Kidney (tissue), 14 donors: Measurements from ENCODE around the gene CCDC15. TPM values are rescaled to one million over a fixed set of nuclear protein-coding genes. Genes with fewer than 3 reads are reported as not detected.

ENCODE experiments used
- DNase-seq, 5 donors: peaks; one replicate each; pipeline ENCODE4 v3.0.0-alpha.2; 2013 to 2020
- FAIRE-seq: peaks from 2 replicates; lab custom pipeline; 2012; peaks lifted over from hg19 to GRCh38; lab: Jason Lieb, UNC
- H3K27ac ChIP-seq, 2 donors: one replicate each; pipeline ENCODE4 v1.7.0; 2013; ENCODE audit warnings: low read depth in 2 of 2, low read length in 2 of 2, inconsistent platforms in 1 of 2
- H3K27me3 ChIP-seq: one replicate; pipeline ENCODE4 v1.7.1; 2013; ENCODE audit warnings: low read length, inconsistent platforms; ENCODE audit not compliant: control insufficient read depth, insufficient read depth
- H3K36me3 ChIP-seq, 3 donors: one replicate each; pipeline versions ENCODE4 v1.7.0 to v1.7.1; 2013; ENCODE audit warnings: low read length in 3 of 3, control low read depth in 1 of 3, inconsistent platforms in 1 of 3; ENCODE audit not compliant: insufficient read depth in 3 of 3, control insufficient read depth in 2 of 3
- H3K4me1 ChIP-seq, 3 donors: one replicate each; pipeline versions ENCODE4 v1.7.0 to v1.7.1; 2013; ENCODE audit warnings: low read length in 3 of 3, inconsistent platforms in 1 of 3, low read depth in 1 of 3; ENCODE audit not compliant: control insufficient read depth in 2 of 3, insufficient read depth in 2 of 3
- H3K4me3 ChIP-seq, 3 donors: one replicate each; pipeline versions ENCODE4 v1.7.0 to v1.8.1; 2013; ENCODE audit warnings: low read length in 3 of 3, control low read depth in 1 of 3, inconsistent platforms in 1 of 3
- H3K9ac ChIP-seq, 3 donors: one replicate each; pipeline versions ENCODE4 v1.7.0 to v1.7.1; 2013; ENCODE audit warnings: low read length in 3 of 3, control low read depth in 1 of 3, inconsistent platforms in 1 of 3
- H3K9me3 ChIP-seq, 3 donors: one replicate each; pipeline versions ENCODE4 v1.7.0 to v1.7.1; 2013; ENCODE audit warnings: low read length in 3 of 3, control low read depth in 1 of 3, inconsistent platforms in 1 of 3; ENCODE audit not compliant: control insufficient read depth in 2 of 3, insufficient read depth in 1 of 3
- intact Hi-C: fragments of 100-400 bp; cut with DNase I; formaldehyde crosslinking; loops from one replicate; pipeline ENCODE4 v1.11.1; 2022
- polyA plus RNA-seq: library from polyadenylated mRNA; stranded (reverse); fragments of 350-450 nt; fragmentation: Illumina TruSeq; extraction: RNeasy Lipid Tissue Mini Kit (QIAGEN cat#74804); gene quantifications from one replicate; pipeline ENCODE4 v1.2.3, GENCODE V29; 2014; ENCODE audit warnings: low read depth, low replicate concordance; ENCODE audit not compliant: insufficient read depth
- total RNA-seq: library from RNA; stranded (reverse); fragmentation: NEBNext Ultra II Directional; extraction: Animal tissue kit (Norgen Biotek cat#: 25700); gene quantifications from one replicate; pipeline ENCODE4 v1.2.1, GENCODE V29; 2021
- TF ChIP-seq, protein P1 (sequence below): IDR thresholded peaks from 3 replicates; pipeline ENCODE4 v1.5.1; 2012; ENCODE audit warnings: mild to moderate bottlenecking, moderate library complexity, borderline replicate concordance; ENCODE audit not compliant: insufficient read depth; ENCODE audit errors: extremely low read depth
- donor health status: control.
- donor health status: control.
- donor health status: control.
- donor health status: control.
- donor health status: control.
- donor health status: DM: yes; HTN: yes; CAD: no.
- donor health status: Normal renal cell carcinoma (clear cell type).

Gene CCDC15
- total and polyA plus RNA-seq, 2 donors from 2014 or later = 0.22 to 1.5 TPM

DNA sequence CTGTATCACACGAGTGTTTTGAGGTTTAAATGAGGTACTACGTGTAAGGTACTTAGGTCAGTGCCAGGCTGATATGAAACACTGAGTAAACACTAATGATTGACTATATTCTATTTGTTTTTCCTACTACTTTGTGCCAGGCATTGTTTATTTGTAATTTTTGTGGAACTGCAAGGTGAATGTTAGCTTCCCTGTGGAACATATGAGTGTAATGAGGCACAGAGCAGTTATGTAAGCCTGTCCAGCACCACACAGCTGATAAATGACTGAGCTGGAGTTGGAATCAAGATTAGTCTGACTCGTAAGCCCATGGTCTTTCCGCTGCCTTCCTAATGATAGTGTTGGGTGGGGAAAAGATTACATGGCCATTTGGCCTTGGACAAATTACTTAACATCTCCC is 115.0 kb downstream of the CCDC15 start:
- intact Hi-C loops = no loop called here

DNA sequence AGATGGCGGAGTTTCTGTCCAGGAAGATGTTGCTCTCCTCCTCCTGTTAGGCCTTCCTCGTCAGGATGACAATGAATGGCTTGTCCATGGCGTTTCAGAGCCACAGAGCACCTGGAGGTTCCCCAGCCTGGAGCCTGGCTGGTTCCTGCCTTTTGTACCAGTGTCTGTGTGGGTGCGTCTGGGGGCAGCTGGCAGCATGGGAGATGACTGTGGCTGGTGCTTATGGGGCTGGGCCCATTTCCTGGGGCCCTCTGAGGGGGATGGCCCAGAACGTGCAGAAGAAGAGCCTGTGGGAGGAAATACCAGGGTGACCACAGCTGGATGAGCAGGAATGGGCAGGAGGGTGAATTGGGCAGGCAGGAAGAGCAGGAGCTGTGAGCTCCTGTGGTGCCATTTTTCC is 115.8 kb downstream of the CCDC15 start:
- H3K4me3 ChIP-seq = no peak overlapping the region
- H3K9me3 ChIP-seq = no peaks in the 10 kb centered on the region
- TF ChIP-seq, protein P1, sequence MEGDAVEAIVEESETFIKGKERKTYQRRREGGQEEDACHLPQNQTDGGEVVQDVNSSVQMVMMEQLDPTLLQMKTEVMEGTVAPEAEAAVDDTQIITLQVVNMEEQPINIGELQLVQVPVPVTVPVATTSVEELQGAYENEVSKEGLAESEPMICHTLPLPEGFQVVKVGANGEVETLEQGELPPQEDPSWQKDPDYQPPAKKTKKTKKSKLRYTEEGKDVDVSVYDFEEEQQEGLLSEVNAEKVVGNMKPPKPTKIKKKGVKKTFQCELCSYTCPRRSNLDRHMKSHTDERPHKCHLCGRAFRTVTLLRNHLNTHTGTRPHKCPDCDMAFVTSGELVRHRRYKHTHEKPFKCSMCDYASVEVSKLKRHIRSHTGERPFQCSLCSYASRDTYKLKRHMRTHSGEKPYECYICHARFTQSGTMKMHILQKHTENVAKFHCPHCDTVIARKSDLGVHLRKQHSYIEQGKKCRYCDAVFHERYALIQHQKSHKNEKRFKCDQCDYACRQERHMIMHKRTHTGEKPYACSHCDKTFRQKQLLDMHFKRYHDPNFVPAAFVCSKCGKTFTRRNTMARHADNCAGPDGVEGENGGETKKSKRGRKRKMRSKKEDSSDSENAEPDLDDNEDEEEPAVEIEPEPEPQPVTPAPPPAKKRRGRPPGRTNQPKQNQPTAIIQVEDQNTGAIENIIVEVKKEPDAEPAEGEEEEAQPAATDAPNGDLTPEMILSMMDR = no peak
- intact Hi-C loops = no loop called here
- peaks cover 7% of the 10 kb centered on the region for H3K27me3 ChIP-seq
- H3K27ac ChIP-seq = no peak overlapping the region
- no peak for FAIRE-seq
- no peak overlapping the region for H3K9ac ChIP-seq
- H3K4me1 ChIP-seq = no peaks in the 10 kb centered on the region
- DNase-seq = no peak
- no peaks in the 10 kb centered on the region for H3K36me3 ChIP-seq

More for the DNA sequence above, 115.0 kb downstream of the CCDC15 start:
- Histone ChIP-seq H3K9me3 (no peaks in the 10 kb centered on the region), H3K4me3 (no peak overlapping the region), H3K36me3 (no peaks in the 10 kb centered on the region), H3K9ac (no peak overlapping the region), H3K4me1 (no peaks in the 10 kb centered on the region), H3K27ac (no peak overlapping the region), H3K27me3 (peaks cover 12% of the 10 kb centered on the region)
- TF ChIP-seq, protein P1 = no peak
- FAIRE-seq = no peak
- no peak for DNase-seq

DNA sequence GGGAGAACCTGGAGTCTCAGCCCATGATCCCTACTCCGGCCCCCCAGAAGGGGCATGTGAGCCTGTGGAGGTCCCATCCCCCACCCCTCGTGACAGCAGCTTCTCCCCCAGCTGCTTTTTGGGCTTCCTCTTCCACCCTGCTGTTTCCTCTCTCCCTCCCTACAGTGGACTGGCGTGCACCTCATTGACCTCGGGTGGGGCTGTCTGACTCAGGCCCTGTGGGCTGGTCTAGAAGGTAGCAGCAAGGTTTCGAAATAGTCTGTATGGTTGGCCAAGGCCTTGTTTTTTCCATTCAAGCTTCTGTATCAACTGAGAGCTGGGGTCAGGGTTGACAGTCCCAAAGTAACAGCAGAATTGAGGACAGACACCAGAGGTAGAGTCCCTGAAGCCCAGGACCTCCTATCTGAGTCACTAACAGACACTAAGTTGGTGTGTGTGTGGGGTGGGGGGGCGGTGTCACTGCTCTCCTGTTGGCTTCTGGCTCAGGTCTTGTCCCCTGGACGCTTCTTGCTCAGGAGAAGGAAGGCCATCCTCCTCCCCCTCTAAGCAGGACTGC is 116.8 kb downstream of the CCDC15 start:
- Histone ChIP-seq H3K4me1 (no peaks in the 10 kb centered on the region), H3K27me3 (peaks cover 5% of the 10 kb centered on the region), H3K9me3 (no peaks in the 10 kb centered on the region), H3K9ac (no peak overlapping the region), H3K36me3 (no peaks in the 10 kb centered on the region), H3K4me3 (no peak overlapping the region), H3K27ac (no peak overlapping the region)
- TF ChIP-seq, protein P1 = no peak
- intact Hi-C loops = no loop called here
- DNase-seq = peak in 2 of 5 donors; percentile 35 to 80
- no peak for FAIRE-seq

DNA sequence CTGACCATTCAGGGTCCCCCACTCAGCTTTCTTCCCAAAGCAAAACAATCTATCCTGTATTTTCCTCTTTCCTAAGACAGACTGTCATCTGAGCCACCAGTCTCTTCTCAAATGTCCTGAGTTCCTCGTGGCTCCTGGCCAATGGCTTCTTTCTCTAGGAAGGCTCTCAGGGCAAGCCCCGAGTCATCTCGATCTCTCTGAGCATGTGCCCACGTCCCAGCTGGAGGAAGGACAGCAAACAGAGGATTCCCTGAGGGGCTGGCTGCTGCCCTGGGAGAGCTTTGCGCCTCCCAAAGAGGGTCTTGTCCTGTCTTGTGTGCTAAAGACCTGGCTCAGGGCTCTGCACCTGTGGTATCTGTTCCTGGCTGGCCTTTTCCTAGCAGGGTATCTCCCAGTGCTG is 117.4 kb downstream of the CCDC15 start:
- FAIRE-seq (no peak), DNase-seq (peak in 2 of 5 donors; percentile 43 to 47)
- H3K36me3 ChIP-seq = no peaks in the 10 kb centered on the region
- no peaks in the 10 kb centered on the region for H3K9me3 ChIP-seq
- H3K4me1 ChIP-seq = no peaks in the 10 kb centered on the region
- peak overlapping the region in 1 of 2 donors; percentile 5 for H3K27ac ChIP-seq
- H3K4me3 ChIP-seq = no peak overlapping the region
- H3K9ac ChIP-seq = no peak overlapping the region
- TF ChIP-seq, protein P1 = no peak
- intact Hi-C loops = no loop called here
- H3K27me3 ChIP-seq = no peaks in the 10 kb centered on the region
